ENCODE measurements around the gene PROM2.

The PROM2 gene

DNA sequence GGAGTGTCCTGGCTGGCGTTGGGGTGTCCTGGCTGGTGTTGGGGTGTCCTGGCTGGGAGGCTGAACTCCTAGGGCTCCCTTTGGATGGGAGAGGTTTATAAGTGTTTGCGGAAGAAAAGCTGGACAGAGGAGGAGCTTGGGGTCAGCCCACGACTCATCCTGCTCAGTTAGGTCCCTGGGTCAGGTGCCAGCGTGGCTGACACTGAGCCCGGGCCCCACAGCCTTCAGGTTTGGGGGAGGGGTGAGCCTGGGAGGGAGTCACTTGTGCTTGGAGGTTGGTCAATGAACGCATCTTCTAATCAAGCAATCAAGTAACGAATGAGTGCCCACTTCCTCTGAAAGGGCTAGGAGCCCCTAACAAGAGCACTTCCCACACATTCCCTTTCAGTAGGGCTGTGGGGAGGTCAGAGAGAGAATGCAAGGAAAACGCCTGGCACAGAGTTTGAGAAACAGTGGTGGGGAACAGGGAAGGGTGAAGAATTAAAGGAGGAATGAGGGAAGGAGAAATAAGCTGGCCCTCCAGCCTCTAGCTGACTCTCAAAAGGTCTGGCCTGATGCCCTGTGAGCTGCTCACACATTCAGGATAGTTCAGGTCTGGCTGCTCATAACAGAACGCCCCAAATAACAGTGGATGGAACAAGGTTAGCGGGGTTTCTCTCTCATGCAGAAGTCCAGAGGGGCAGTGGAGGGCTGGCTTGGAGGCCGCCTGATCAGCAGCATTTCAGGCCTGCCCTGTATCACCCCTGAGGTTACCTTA, 23.6 kb downstream of the PROM2 start:
- TF ChIP-seq, protein P1, sequence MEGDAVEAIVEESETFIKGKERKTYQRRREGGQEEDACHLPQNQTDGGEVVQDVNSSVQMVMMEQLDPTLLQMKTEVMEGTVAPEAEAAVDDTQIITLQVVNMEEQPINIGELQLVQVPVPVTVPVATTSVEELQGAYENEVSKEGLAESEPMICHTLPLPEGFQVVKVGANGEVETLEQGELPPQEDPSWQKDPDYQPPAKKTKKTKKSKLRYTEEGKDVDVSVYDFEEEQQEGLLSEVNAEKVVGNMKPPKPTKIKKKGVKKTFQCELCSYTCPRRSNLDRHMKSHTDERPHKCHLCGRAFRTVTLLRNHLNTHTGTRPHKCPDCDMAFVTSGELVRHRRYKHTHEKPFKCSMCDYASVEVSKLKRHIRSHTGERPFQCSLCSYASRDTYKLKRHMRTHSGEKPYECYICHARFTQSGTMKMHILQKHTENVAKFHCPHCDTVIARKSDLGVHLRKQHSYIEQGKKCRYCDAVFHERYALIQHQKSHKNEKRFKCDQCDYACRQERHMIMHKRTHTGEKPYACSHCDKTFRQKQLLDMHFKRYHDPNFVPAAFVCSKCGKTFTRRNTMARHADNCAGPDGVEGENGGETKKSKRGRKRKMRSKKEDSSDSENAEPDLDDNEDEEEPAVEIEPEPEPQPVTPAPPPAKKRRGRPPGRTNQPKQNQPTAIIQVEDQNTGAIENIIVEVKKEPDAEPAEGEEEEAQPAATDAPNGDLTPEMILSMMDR (IDR thresholded peaks at IDR 0.05; ENCODE audit: low read depth, low read length, missing control alignments) = no peak
- H3K4me3 ChIP-seq (ENCODE audit: low read depth, low read length) = no peak overlapping the region
- in situ Hi-C loops (cut with HindIII; ENCODE audit: low sequenced_read_pairs) = no loop called here
- DNase-seq (ENCODE audit: low read depth) = no peak

DNA sequence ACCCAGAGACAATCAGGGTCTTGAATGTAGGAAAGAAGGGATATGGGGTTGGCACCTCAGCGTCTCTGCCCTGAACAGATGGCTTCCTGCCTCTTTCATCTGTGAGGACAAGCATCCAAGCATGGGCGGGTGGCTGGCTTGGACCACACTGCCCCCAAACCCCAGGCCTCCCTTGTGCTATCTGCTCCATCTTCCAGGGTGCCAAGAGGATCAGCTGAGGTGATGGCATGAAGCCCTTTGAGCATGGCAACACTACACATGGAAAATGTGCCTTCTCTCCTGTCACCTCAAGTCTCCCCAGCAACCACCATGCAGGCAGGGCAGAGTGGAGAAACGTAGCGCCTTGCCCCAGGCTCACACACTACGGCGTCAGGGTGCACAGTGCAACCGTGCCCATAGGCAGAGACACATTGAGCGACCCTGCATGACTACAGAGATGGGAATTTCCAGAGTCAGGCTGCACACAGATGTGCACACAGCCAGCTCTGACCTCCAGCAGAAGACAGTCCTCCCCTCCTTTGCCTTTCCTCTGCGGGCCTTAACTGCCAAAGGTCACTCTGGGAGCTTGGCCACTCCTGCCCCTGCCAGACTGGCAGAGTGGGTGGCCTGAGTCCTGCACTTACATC, 24.4 kb downstream of the PROM2 start:
- TF ChIP-seq, protein P1 (IDR thresholded peaks at IDR 0.05; ENCODE audit: low read depth, low read length, missing control alignments) = no peak
- in situ Hi-C loops (cut with HindIII; ENCODE audit: low sequenced_read_pairs) = no loop called here
- no peak overlapping the region for H3K4me3 ChIP-seq (ENCODE audit: low read depth, low read length)
- DNase-seq (ENCODE audit: low read depth) = no peak

DNA sequence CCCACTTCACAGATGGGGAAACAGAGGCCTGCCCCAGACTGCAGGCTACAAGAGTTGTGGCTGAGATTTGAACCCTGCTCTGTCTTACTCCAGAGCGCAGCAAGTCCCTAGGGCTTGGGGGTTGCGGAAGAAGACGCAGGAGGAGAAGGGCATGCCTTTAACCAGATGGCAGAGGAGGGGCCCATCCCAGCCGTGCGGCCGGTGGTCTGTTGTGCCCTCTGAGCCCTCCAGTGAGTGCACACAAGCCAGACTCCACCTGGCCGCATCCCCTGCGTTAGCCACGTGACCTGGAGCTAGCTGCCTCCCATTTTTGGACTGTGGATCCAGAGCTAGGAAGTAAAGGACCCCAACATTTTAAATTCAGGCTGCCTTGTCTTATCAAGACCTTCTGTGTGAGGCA, 25.7 kb downstream of the PROM2 start:
- no peak overlapping the region for H3K4me3 ChIP-seq (ENCODE audit: low read depth, low read length)
- no peak for DNase-seq (ENCODE audit: low read depth)
- in situ Hi-C loops (cut with HindIII; ENCODE audit: low sequenced_read_pairs) = no loop called here
- TF ChIP-seq, protein P1 (IDR thresholded peaks at IDR 0.05; ENCODE audit: low read depth, low read length, missing control alignments) = no peak

DNA sequence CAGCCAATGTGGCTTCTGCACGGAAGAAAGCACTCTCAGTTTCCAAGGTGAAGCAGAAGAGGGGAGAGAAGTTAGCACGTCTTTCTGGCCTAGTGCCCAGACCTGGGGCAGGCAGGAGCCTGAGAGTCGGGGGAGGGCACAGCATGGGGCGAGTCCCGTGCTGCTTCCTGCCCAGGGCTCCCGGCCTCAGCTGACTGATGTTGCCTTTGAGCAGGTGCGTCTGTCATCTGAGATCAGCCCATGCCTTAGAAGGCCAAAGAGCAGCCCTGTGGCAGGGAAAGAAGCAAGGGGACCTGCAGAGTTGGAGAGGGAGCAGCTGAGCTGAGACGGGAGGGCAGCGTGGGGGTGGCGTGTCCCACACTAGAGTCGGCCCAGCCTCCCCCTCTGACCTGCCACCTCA, 26.2 kb downstream of the PROM2 start:
- no peak overlapping the region for H3K4me3 ChIP-seq (ENCODE audit: low read depth, low read length)
- TF ChIP-seq, protein P1 (IDR thresholded peaks at IDR 0.05; ENCODE audit: low read depth, low read length, missing control alignments) = no peak
- DNase-seq (ENCODE audit: low read depth) = no peak
- in situ Hi-C loops (cut with HindIII; ENCODE audit: low sequenced_read_pairs) = no loop called here

- in situ Hi-C loops (cut with HindIII; ENCODE audit: low sequenced_read_pairs) = no loop called here
- DNase-seq (ENCODE audit: low read depth) = no peak
- TF ChIP-seq, protein P1 (IDR thresholded peaks at IDR 0.05; ENCODE audit: low read depth, low read length, missing control alignments) = no peak
- H3K4me3 ChIP-seq (ENCODE audit: low read depth, low read length) = no peak overlapping the region
Observed at GRCh38 chr2:95301186-95301585, 26.9 kb downstream of the PROM2 start.

GRCh38 chr2:95301876-95302641, 27.8 kb downstream of the PROM2 start:
- DNase-seq (ENCODE audit: low read depth) = no peak
- in situ Hi-C loops (cut with HindIII; ENCODE audit: low sequenced_read_pairs) = no loop called here
- H3K4me3 ChIP-seq (ENCODE audit: low read depth, low read length) = no peak overlapping the region
- TF ChIP-seq, protein P1 (IDR thresholded peaks at IDR 0.05; ENCODE audit: low read depth, low read length, missing control alignments) = no peak

Data from astrocyte of the cerebellum (primary cell).